GM18858 (cell line): ENCODE measurements around the gene KIF23.
"Not testable (repeated sequence)": the region's sequence is repeated elsewhere in the genome, so short reads cannot be mapped to it uniquely, and the experiment has no call there.

ENCODE experiments used
- ATAC-seq: cut with Tn5 transposase; IDR thresholded peaks from one replicate; pipeline ENCODE4 v1.9.1; 2021; ENCODE audit not compliant: unreplicated experiment

Gene KIF23

GRCh38 chr15:69413822-69414700, at the start of gene KIF23:
Gene KIF23, plus strand, starts transcription at chr15:69414349. Its CDS starts 117 bp downstream, at chr15:69414466.
- peak; percentile 86 for ATAC-seq

- no peak for ATAC-seq
Measured at GRCh38 chr15:69367236-69367635, 46.9 kb upstream of the KIF23 start.

- no peak for ATAC-seq
Measured at GRCh38 chr15:69369631-69370030, 44.5 kb upstream of the KIF23 start.

- ATAC-seq, result no peak
Measured at GRCh38 chr15:69373406-69373805, 40.7 kb upstream of the KIF23 start.

GRCh38 chr15:69375151-69375790, 38.9 kb upstream of the KIF23 start:
- no peak for ATAC-seq

- no peak for ATAC-seq
Measured at GRCh38 chr15:69377216-69377970, 36.8 kb upstream of the KIF23 start.

GRCh38 chr15:69380100-69380725, 33.9 kb upstream of the KIF23 start:
- ATAC-seq, result no peak

GRCh38 chr15:69380726-69381105, 33.4 kb upstream of the KIF23 start:
- no peak for ATAC-seq

GRCh38 chr15:69382176-69382575, 32.0 kb upstream of the KIF23 start:
- ATAC-seq, result not testable (repeated sequence)

- ATAC-seq, result not testable (repeated sequence)
Measured at GRCh38 chr15:69384066-69384465, 30.1 kb upstream of the KIF23 start.

- ATAC-seq, result no peak
Measured at GRCh38 chr15:69384626-69385598, 29.2 kb upstream of the KIF23 start.

- no peak for ATAC-seq
Measured at GRCh38 chr15:69385831-69386230, 28.3 kb upstream of the KIF23 start.

- ATAC-seq, result no peak
Measured at GRCh38 chr15:69386284-69386683, 27.9 kb upstream of the KIF23 start.

GRCh38 chr15:69388260-69388705, 25.9 kb upstream of the KIF23 start:
- ATAC-seq, result no peak

GRCh38 chr15:69389426-69389825, 24.7 kb upstream of the KIF23 start:
- ATAC-seq, result no peak

- ATAC-seq, result no peak
Measured at GRCh38 chr15:69390575-69390974, 23.6 kb upstream of the KIF23 start.

GRCh38 chr15:69391046-69391757, 22.9 kb upstream of the KIF23 start:
- ATAC-seq, result no peak

- ATAC-seq, result no peak
Measured at GRCh38 chr15:69392352-69392751, 21.8 kb upstream of the KIF23 start.

- ATAC-seq, result no peak
Measured at GRCh38 chr15:69393831-69394491, 20.2 kb upstream of the KIF23 start.
